GM12891 (cell line): ENCODE results near the gene SLC22A23.

ENCODE experiments used
- POLR2A ChIP-seq: IDR thresholded peaks from 2 replicates; pipeline ENCODE4 v1.6.1; 2011; ENCODE audit warnings: low read depth, low read length, control low read depth
- POLR2AphosphoS5 ChIP-seq: IDR thresholded peaks from 2 replicates; pipeline ENCODE4 v1.6.1; 2011; ENCODE audit warnings: low read depth, low read length, control low read depth
- SPI1 ChIP-seq: IDR thresholded peaks from 2 replicates; pipeline ENCODE4 v1.6.1; 2011; ENCODE audit warnings: low read depth, low read length, control low read depth
- TAF1 ChIP-seq: IDR thresholded peaks from 2 replicates; pipeline ENCODE4 v1.6.1; 2011; ENCODE audit warnings: low read depth, low read length, control low read depth

DNA sequence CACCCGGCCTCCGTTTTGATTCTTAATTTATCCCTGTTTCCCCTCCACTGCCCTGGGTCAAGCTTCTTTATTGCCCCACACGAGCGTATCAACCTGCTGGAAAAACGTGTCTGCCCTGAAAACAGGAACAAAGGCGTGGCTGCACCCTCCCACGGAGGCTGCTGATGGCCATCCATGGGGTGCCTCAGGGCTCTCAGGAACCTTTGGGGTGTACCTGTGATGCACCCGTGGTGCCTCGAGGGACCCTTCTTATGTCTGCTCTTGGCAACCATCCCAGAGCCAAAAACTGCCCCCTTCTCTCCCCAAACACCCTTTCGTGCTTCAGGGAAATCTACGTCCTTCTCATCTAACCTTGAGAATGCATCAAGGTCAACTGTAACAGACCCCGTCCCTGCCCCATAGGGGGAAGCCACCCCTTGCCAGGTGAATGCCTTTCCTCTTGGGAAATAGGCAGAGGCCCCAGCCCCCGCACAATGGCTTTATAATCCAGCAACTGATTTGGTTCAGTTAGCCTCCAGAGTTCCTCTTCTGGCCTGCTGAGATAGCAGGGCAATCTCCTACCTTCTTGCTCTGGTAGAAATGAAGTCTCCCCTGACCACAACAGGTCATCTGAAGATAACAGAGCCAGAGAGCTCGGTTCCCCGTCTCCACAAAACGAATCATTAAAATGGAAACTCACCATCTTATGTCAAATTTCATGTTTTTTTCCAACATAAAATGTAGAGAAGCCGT, 168.7 kb downstream of the SLC22A23 start:
- TF ChIP-seq POLR2A (no peak), TAF1 (no peak), POLR2AphosphoS5 (no peak), SPI1 (no peak)
